WERI-Rb-1 (cell line): ENCODE results near the gene GNA12.

Source experiments
- DNase-seq: peaks from one replicate; pipeline ENCODE4 v3.0.0-alpha.2; 2020
- H3K27ac ChIP-seq: fragments of 250-450 bp; sonication (Bioruptor Pico); 2 replicates; pipeline ENCODE4 v1.5.1; 2020; ENCODE audit warnings: mild to moderate bottlenecking, moderate library complexity
- H3K27me3 ChIP-seq: fragments of 250-450 bp; sonication (Bioruptor Pico); 2 replicates; pipeline ENCODE4 v1.5.1; 2021; ENCODE audit warnings: mild to moderate bottlenecking, low read depth, moderate library complexity; ENCODE audit not compliant: insufficient read depth, severe bottlenecking
- H3K36me3 ChIP-seq: fragments of 250-450 bp; sonication (Bioruptor Pico); 2 replicates; pipeline ENCODE4 v1.5.1; 2020; ENCODE audit warnings: mild to moderate bottlenecking, moderate library complexity
- H3K4me3 ChIP-seq: 2 replicates; pipeline ENCODE4 v1.5.1; 2011; ENCODE audit warnings: low read depth, mild to moderate bottlenecking, control low read depth, low read length
- H3K9me3 ChIP-seq: fragments of 250-450 bp; sonication (Bioruptor Pico); 2 replicates; pipeline ENCODE4 v1.5.1; 2021; ENCODE audit warnings: mild to moderate bottlenecking, moderate library complexity; ENCODE audit not compliant: severe bottlenecking
- TF ChIP-seq, protein P1 (sequence below): IDR thresholded peaks from 2 replicates; pipeline ENCODE4 v1.5.1; 2011; ENCODE audit warnings: low read depth, mild to moderate bottlenecking, control low read depth, inconsistent platforms, low read length

GNA12 gene

DNA sequence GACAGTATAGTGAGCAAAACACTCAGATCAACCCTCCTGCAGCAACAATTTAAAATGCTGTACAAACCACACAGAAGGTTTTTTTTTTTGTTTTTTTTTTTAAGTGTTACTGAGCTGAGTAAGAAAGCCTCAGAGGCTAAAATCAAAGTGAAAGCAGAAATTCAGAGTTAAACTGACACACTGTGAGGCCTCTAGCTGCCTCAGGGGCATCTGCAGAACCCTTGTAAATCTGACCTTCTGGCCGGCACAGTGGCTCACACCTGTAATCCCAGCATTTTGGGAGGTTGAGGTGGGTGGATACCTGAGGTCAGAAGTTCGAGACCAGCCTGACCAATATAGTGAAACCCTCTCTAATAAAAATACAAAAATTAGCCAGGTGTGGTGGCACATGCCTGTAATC, 7.4 kb upstream of the GNA12 start:
- no peaks in the 10 kb centered on the region for H3K27me3 ChIP-seq
- H3K36me3 ChIP-seq, result no peaks in the 10 kb centered on the region
- TF ChIP-seq, protein P1, sequence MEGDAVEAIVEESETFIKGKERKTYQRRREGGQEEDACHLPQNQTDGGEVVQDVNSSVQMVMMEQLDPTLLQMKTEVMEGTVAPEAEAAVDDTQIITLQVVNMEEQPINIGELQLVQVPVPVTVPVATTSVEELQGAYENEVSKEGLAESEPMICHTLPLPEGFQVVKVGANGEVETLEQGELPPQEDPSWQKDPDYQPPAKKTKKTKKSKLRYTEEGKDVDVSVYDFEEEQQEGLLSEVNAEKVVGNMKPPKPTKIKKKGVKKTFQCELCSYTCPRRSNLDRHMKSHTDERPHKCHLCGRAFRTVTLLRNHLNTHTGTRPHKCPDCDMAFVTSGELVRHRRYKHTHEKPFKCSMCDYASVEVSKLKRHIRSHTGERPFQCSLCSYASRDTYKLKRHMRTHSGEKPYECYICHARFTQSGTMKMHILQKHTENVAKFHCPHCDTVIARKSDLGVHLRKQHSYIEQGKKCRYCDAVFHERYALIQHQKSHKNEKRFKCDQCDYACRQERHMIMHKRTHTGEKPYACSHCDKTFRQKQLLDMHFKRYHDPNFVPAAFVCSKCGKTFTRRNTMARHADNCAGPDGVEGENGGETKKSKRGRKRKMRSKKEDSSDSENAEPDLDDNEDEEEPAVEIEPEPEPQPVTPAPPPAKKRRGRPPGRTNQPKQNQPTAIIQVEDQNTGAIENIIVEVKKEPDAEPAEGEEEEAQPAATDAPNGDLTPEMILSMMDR, result no peak

DNA sequence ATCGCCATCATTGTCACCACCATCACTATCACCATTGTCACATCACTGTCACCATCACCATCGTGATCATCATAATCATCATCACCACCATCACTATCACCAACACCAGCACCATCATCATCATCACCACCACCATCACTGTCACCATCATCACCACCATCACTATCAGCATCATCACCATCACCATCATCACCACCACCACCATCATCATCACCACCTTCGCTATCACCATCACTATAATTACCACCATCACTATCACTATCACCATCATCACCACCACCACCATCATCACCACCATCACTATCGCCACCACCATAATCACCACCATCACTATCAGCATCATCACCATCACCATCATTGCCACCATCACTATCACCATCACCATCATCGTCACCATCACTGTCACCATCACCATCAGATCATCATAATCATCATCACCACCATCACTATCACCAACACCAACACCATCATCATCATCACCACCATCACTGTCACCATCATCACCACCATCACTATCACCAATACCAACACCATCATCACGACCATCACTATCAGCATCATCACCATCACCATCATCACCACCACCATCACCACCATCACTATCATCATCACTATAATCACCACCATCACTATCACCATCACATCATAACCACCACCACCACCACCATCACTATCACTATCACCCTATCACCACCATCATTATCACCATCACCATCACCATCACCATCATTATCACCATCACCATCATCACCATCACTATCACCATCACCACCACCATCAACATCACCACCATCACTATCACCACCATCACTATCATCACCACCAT, 6.0 kb upstream of the GNA12 start:
- no peak overlapping the region for H3K4me3 ChIP-seq
- TF ChIP-seq, protein P1, result no peak
- no peak for DNase-seq
- H3K27ac ChIP-seq, result no peak overlapping the region
- H3K27me3 ChIP-seq, result no peaks in the 10 kb centered on the region
- H3K9me3 ChIP-seq, result no peaks in the 10 kb centered on the region
- H3K36me3 ChIP-seq, result no peaks in the 10 kb centered on the region

More for the DNA sequence above, 7.4 kb upstream of the GNA12 start:
- DNase-seq, result no peak
- H3K4me3 ChIP-seq, result no peak overlapping the region
- no peak overlapping the region for H3K27ac ChIP-seq
- no peaks in the 10 kb centered on the region for H3K9me3 ChIP-seq

DNA sequence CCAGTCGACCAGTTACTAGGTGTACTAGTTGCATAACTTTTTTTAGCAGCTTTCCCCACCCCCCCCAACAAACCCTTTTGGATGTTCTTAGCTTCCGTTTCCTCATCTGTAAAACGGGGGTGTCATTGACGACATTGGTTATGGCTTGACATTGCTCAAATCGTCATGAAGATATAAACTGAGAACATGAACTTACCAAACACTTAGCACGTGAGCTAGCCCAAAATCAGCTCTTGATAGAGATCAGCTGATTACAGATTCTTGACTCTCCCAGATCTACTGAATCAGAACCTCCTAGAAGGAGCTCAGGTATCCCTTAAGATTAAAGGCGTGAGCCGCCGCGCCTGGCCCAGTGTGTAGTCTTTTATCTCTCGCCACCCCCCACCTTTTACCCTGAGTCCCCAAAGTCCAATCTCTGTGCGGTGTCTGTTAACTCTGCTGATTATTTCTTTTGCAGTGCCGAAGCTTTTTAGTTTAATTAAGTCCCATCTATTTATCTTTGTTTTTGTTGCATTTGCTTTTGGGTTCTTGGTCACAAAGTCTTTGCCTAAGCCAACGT, 1.0 kb upstream of the GNA12 start:
- no peak overlapping the region for H3K27ac ChIP-seq
- peaks cover 4% of the 10 kb centered on the region for H3K9me3 ChIP-seq
- peak overlapping the region; percentile 53 for H3K4me3 ChIP-seq
- TF ChIP-seq, protein P1, result no peak
- no peak for DNase-seq
- peaks cover 13% of the 10 kb centered on the region; the same call in 1 of the 2 replicates for H3K36me3 ChIP-seq
- no peaks in the 10 kb centered on the region for H3K27me3 ChIP-seq

DNA sequence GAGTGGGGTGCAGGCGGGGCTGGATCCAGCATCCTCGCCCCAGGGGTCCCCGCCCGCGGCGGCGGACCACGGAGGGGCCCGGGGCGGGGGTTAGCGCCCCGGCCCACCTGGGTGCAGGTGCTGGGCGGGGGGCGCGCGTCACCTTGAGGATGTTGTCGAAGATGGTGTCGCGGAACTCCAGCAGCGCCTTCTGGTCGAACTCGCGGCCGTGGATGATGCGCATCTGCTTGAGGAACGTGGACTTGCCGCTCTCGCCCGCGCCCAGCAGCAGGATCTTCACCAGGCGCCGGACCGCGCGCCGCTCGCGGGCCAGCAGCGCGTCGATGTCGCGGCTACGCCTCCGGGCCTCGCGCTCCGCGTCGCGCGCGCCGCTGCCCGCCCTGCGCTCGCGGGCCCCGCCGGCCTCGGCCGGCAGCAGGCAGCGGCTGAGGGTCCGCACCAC, 376 bp downstream of the GNA12 start:
- H3K36me3 ChIP-seq, result peaks cover 21% of the 10 kb centered on the region
- H3K9me3 ChIP-seq, result peaks cover 4% of the 10 kb centered on the region
- peak; percentile 25 for DNase-seq
- TF ChIP-seq, protein P1, result no peak
- peak overlapping the region; percentile 51 for H3K27ac ChIP-seq
- peak overlapping the region; percentile 54 for H3K4me3 ChIP-seq
- no peaks in the 10 kb centered on the region for H3K27me3 ChIP-seq

DNA sequence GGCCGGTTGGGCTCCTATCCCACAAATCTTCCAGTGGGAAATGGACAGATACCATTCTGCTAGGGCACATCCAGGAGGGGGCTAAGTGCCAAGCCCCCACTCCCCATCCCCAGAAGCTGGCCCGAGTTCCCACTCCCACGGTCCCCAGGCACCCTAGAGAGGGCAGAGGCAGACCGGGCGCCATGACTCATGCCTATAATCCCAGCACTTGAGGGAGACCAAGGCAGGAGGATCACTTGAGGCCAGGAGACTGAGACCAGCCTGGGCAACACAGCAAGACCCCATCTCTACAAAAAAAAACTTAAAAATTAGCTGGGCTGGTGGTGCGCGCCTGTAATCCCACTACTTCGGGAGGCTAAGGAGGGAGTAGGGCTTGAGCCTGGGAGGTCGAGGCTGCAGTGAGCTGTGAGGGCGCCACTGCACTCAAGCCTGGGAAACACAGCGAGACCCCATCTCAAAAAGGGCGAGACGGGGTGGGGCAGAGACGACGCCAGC, 870 bp downstream of the GNA12 start:
- peaks cover 21% of the 10 kb centered on the region for H3K36me3 ChIP-seq
- H3K27ac ChIP-seq, result no peak overlapping the region; the same call in 1 of the 2 replicates
- no peaks in the 10 kb centered on the region for H3K27me3 ChIP-seq
- H3K4me3 ChIP-seq, result peak overlapping the region; percentile 54
- no peak for DNase-seq
- TF ChIP-seq, protein P1, result no peak
- H3K9me3 ChIP-seq, result peaks cover 4% of the 10 kb centered on the region
